ENCODE measurements around the gene GNG10. TPM values are rescaled to one million over a fixed set of nuclear protein-coding genes. Genes with fewer than 3 reads are reported as not detected.

GNG10 gene
- total RNA-seq: 56.9 and 66.0 TPM in 2 replicates

GRCh38 chr9:111661150-111661801 lies at the start of gene GNG10:
TSS of gene GNG10 (plus strand) at chr9:111661605. CDS start at chr9:111661635, 30 bp downstream.

GRCh38 chr9:111631214-111631971 lies 30.0 kb upstream of the GNG10 start, which contains the start of gene DNAJC25:
TSS of gene DNAJC25 (plus strand) at chr9:111631334. CDS start at chr9:111631408, 74 bp downstream.

Other genes with a start within 250 kb of the GNG10 start
- gene ECPAS, start 177.2 kb upstream of the GNG10 start, total RNA-seq: 41.7 and 63.6 TPM in 2 replicates
- 1.1 and 2.3 TPM in 2 replicates for gene ZNF483, start 136.4 kb upstream of the GNG10 start, total RNA-seq
- gene PTGR1, start 62.0 kb upstream of the GNG10 start, total RNA-seq: 66.1 and 82.1 TPM in 2 replicates
- gene DNAJC25, start 30.3 kb upstream of the GNG10 start, total RNA-seq: 7.6 and 11.3 TPM in 2 replicates
- 0.07 and 0.19 TPM in 2 replicates for gene SHOC1, start 133.3 kb downstream of the GNG10 start, total RNA-seq
- gene UGCG, start 235.2 kb downstream of the GNG10 start, total RNA-seq: 26.5 and 46.2 TPM in 2 replicates

All from airway epithelial cell (primary cell).